ENCODE measurements around the gene SMYD3. TPM values are rescaled to one million over a fixed set of nuclear protein-coding genes. Genes with fewer than 3 reads are reported as not detected.

Gene SMYD3
- total RNA-seq, 3 donors from 2014 or later = 16.8 to 28.8 (median 19.5) TPM

- H3K4me1 ChIP-seq = no peaks in the 10 kb centered on the region
- H3K36me3 ChIP-seq = no peaks in the 10 kb centered on the region
- H3K27me3 ChIP-seq = no peaks in the 10 kb centered on the region
- intact Hi-C loops (cut with DNase I; ENCODE audit: low total_unique reads) = no loop called here
- TF ChIP-seq, protein P1, sequence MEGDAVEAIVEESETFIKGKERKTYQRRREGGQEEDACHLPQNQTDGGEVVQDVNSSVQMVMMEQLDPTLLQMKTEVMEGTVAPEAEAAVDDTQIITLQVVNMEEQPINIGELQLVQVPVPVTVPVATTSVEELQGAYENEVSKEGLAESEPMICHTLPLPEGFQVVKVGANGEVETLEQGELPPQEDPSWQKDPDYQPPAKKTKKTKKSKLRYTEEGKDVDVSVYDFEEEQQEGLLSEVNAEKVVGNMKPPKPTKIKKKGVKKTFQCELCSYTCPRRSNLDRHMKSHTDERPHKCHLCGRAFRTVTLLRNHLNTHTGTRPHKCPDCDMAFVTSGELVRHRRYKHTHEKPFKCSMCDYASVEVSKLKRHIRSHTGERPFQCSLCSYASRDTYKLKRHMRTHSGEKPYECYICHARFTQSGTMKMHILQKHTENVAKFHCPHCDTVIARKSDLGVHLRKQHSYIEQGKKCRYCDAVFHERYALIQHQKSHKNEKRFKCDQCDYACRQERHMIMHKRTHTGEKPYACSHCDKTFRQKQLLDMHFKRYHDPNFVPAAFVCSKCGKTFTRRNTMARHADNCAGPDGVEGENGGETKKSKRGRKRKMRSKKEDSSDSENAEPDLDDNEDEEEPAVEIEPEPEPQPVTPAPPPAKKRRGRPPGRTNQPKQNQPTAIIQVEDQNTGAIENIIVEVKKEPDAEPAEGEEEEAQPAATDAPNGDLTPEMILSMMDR (IDR thresholded peaks at IDR 0.05) = peak in 1 of 3 donors; percentile 17
- TF ChIP-seq POLR2A (IDR thresholded peaks at IDR 0.05) (no peak), POLR2AphosphoS5 (IDR thresholded peaks at IDR 0.05) (peak in 1 of 3 donors; percentile 21)
- H3K4me3 ChIP-seq = no peak overlapping the region
- no peaks in the 10 kb centered on the region for H3K9me3 ChIP-seq
- no peak for DNase-seq (ENCODE audit: low spot score in 2 of 2)
- H3K27ac ChIP-seq = peak overlapping the region in 1 of 2 donors; percentile 19
These were observed 646.2 kb downstream of the SMYD3 start for GRCh38 chr1:245860657-245861544.

DNA sequence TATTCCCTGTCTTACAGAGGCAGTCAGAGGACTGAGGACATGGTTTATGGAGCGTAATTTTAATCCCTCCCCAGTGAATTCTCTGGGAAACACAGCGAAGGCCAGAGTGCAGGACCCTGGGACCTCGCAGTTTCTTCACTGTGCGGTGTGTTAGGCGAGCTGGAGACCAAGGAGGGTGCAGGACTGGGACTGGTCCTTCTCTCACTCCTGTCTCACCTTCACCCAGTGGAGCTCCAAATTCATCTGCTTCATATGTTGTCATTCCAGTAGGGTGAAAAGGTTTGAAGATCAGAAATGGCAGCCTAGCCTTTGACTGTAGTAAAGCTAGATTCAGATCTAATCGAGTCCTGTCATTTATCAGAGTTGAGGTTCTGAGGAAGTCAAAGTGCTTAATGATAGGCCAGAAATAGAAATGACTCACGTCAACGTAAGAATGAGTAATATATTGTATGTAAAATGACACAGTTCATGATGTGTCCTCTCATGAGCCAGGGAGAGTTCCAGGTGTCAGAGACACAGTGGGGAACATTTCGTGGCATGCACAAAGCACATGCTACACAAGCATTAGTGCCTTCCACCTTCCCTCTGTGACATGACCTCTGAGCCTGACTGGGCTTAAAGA lies 647.5 kb downstream of the SMYD3 start:
- H3K27ac ChIP-seq = no peak overlapping the region
- no peaks in the 10 kb centered on the region for H3K27me3 ChIP-seq
- TF ChIP-seq POLR2A (IDR thresholded peaks at IDR 0.05) = no peak
- TF ChIP-seq POLR2AphosphoS5 (IDR thresholded peaks at IDR 0.05) = no peak
- TF ChIP-seq, protein P1 (IDR thresholded peaks at IDR 0.05) = no peak
- intact Hi-C loops (cut with DNase I; ENCODE audit: low total_unique reads) = no loop called here
- no peaks in the 10 kb centered on the region for H3K9me3 ChIP-seq
- no peak for DNase-seq (ENCODE audit: low spot score in 2 of 2)
- no peaks in the 10 kb centered on the region for H3K36me3 ChIP-seq
- no peaks in the 10 kb centered on the region for H3K4me1 ChIP-seq
- H3K4me3 ChIP-seq = no peak overlapping the region

DNA sequence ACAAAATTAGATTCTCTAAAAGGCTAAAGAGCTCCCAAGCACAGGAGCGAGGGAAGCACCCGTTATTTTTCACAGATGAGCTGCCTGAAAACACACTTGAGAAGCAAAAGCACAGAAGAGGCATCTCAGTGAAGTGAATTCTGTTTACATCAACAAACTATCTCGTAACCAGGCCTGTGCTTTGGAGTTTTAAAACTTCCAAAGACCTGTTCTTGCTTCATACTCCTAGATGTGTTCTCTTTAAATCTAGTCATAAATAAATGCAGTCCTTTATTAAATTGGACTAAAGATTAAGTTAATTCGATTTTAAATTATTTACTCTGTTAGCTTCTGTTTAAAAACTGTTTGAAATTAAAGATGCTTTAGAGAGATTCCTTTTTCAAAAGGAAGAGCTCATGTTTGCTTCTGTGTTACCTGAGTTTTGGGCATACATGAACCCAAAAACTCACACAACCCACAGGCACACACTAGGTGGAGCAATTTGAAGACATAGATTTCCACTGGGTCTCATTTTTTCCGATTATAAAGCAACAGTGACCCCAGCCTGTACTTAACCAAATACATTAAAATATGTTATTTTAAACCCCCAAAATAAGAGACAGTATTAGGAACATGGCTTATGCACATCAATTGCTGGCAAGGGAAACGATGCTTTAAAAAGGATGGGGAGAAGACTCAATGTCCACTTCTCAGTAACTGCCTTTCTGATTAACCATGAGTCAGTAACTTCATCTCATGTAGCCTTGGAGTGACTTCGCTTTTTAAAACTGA lies 648.2 kb downstream of the SMYD3 start:
- Histone ChIP-seq H3K27ac (no peak overlapping the region), H3K27me3 (no peaks in the 10 kb centered on the region), H3K4me3 (no peak overlapping the region), H3K4me1 (no peaks in the 10 kb centered on the region), H3K9me3 (no peaks in the 10 kb centered on the region), H3K36me3 (no peaks in the 10 kb centered on the region)
- intact Hi-C loops (cut with DNase I; ENCODE audit: low total_unique reads) = no loop called here
- DNase-seq (ENCODE audit: low spot score in 2 of 2) = no peak
- TF ChIP-seq, protein P1 (IDR thresholded peaks at IDR 0.05) = no peak
- no peak for TF ChIP-seq POLR2AphosphoS5 (IDR thresholded peaks at IDR 0.05)

- Histone ChIP-seq H3K36me3 (no peaks in the 10 kb centered on the region), H3K4me1 (no peaks in the 10 kb centered on the region), H3K9me3 (no peaks in the 10 kb centered on the region), H3K4me3 (no peak overlapping the region), H3K27me3 (no peaks in the 10 kb centered on the region), H3K27ac (no peak overlapping the region)
- intact Hi-C loops (cut with DNase I; ENCODE audit: low total_unique reads) = no loop called here
- no peak for TF ChIP-seq POLR2A (IDR thresholded peaks at IDR 0.05)
- TF ChIP-seq, protein P1 (IDR thresholded peaks at IDR 0.05) = no peak
- TF ChIP-seq POLR2AphosphoS5 (IDR thresholded peaks at IDR 0.05) = no peak
- no peak for DNase-seq (ENCODE audit: low spot score in 2 of 2)
These were observed 648.9 kb downstream of the SMYD3 start for GRCh38 chr1:245858022-245858721.
